MM.1S (cell line): ENCODE data around the gene TADA2B.
"Not testable (repeated sequence)": the region's sequence is repeated elsewhere in the genome, so short reads cannot be mapped to it uniquely, and the experiment has no call there.

Experiments used
- DNase-seq: peaks from one replicate; pipeline ENCODE4 v3.0.0-alpha.2; 2015
- H2AFZ ChIP-seq: fragments of 300-600 bp; sonication (generic); 2 replicates; pipeline ENCODE4 v1.6.0; 2016; ENCODE audit warnings: antibody characterized with exemption, low read length
- H3F3A ChIP-seq: fragments of 300-600 bp; sonication (generic); 2 replicates; pipeline ENCODE4 v1.6.1; 2016; ENCODE audit warnings: mild to moderate bottlenecking, antibody characterized with exemption, low read length, moderate library complexity, mixed read lengths; ENCODE audit not compliant: insufficient read depth
- H3K27ac ChIP-seq: fragments of 300-600 bp; sonication (generic); 2 replicates; pipeline ENCODE4 v1.5.1; 2016; ENCODE audit warnings: mild to moderate bottlenecking, low read length
- H3K27me3 ChIP-seq: fragments of 300-600 bp; sonication (generic); replicated peaks from 2 replicates; pipeline ENCODE4 v1.6.0; 2016; ENCODE audit warnings: low read length; ENCODE audit not compliant: insufficient read depth
- H3K36me3 ChIP-seq: fragments of 300-600 bp; sonication (generic); replicated peaks from 2 replicates; pipeline ENCODE4 v1.6.1; 2016; ENCODE audit warnings: mild to moderate bottlenecking, low read length, mixed read lengths; ENCODE audit not compliant: insufficient read depth
- H3K4me1 ChIP-seq: fragments of 300-600 bp; sonication (generic); 2 replicates; pipeline ENCODE4 v1.6.1; 2016; ENCODE audit warnings: low read length, mixed read lengths
- H3K4me2 ChIP-seq: fragments of 300-600 bp; sonication (generic); 2 replicates; pipeline ENCODE4 v1.6.0; 2016; ENCODE audit warnings: low read depth, low read length
- H3K4me3 ChIP-seq: fragments of 300-600 bp; sonication (generic); 2 replicates; pipeline ENCODE4 v1.5.1; 2016; ENCODE audit warnings: low read length, mixed read lengths
- H3K79me2 ChIP-seq: fragments of 300-600 bp; sonication (generic); 2 replicates; pipeline ENCODE4 v1.6.1; 2016; ENCODE audit warnings: mixed run types, low read length, mixed read lengths
- H3K9ac ChIP-seq: fragments of 300-600 bp; sonication (generic); 2 replicates; pipeline ENCODE4 v1.6.1; 2016; ENCODE audit warnings: low read length, mixed read lengths
- H3K9me2 ChIP-seq: fragments of 300-600 bp; sonication (generic); replicated peaks from 2 replicates; pipeline ENCODE4 v1.6.1; 2016; ENCODE audit warnings: mild to moderate bottlenecking, low read length, mixed read lengths; ENCODE audit not compliant: insufficient read depth
- H3K9me3 ChIP-seq: fragments of 300-600 bp; sonication (generic); replicated peaks from 2 replicates; pipeline ENCODE4 v1.6.1; 2016; ENCODE audit warnings: mild to moderate bottlenecking, low read length, mixed read lengths; ENCODE audit not compliant: insufficient read depth
- H4K20me1 ChIP-seq: fragments of 300-600 bp; sonication (generic); 2 replicates; pipeline ENCODE4 v1.6.1; 2016; ENCODE audit warnings: mild to moderate bottlenecking, low read length, moderate library complexity, mixed read lengths; ENCODE audit not compliant: insufficient read depth
- EZH2 ChIP-seq: fragments of 300-600 bp; sonication (generic); optimal IDR thresholded peaks from 2 replicates; pipeline ENCODE3; 2017; ENCODE audit warnings: low read depth, mild to moderate bottlenecking, antibody characterized with exemption, low read length, mixed read lengths
- EZH2phosphoT487 ChIP-seq: fragments of 300-600 bp; sonication (generic); IDR thresholded peaks from 2 replicates; pipeline ENCODE4 v1.6.1; 2018; ENCODE audit warnings: antibody characterized with exemption, low read length
- TF ChIP-seq, protein P1 (sequence below): fragments of 300-600 bp; sonication (generic); IDR thresholded peaks from 2 replicates; pipeline ENCODE4 v1.5.1; 2016; ENCODE audit warnings: antibody characterized with exemption, low read length, mixed read lengths

TADA2B gene

DNA sequence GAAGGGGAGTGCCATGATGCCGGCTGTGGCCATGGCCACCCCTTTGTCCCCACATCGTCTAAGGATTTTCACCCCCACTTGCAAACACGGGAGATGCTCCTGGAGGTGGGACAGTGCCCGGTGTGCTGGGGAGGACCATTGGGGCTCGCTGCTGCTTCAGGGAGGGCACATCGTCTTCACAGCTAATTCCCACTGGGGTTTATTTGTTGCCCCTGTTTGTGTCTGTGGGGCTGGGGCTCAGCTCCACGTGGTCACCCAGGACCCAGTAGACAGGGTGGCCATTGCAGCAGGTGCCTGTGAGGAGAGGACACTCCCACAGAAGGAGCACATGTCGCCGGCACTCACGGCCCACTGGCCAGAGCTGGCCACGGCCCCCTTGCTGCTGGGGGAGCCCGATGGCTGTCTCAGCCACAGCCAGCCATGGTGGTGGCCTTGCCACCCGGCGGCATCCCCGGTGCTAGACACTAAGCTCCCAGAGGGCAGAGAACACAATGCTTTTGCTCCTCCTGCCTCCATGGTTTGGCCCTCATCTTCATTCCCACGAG is 52.5 kb downstream of the TADA2B start:
- H3K27ac ChIP-seq, result no peak overlapping the region
- H3K9me3 ChIP-seq, result no peaks in the 10 kb centered on the region
- no peaks in the 10 kb centered on the region for H3K79me2 ChIP-seq
- no peaks in the 10 kb centered on the region for H4K20me1 ChIP-seq
- TF ChIP-seq EZH2 (no peak), EZH2phosphoT487 (no peak)
- TF ChIP-seq, protein P1, sequence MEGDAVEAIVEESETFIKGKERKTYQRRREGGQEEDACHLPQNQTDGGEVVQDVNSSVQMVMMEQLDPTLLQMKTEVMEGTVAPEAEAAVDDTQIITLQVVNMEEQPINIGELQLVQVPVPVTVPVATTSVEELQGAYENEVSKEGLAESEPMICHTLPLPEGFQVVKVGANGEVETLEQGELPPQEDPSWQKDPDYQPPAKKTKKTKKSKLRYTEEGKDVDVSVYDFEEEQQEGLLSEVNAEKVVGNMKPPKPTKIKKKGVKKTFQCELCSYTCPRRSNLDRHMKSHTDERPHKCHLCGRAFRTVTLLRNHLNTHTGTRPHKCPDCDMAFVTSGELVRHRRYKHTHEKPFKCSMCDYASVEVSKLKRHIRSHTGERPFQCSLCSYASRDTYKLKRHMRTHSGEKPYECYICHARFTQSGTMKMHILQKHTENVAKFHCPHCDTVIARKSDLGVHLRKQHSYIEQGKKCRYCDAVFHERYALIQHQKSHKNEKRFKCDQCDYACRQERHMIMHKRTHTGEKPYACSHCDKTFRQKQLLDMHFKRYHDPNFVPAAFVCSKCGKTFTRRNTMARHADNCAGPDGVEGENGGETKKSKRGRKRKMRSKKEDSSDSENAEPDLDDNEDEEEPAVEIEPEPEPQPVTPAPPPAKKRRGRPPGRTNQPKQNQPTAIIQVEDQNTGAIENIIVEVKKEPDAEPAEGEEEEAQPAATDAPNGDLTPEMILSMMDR, result no peak
- H3F3A ChIP-seq, result no peaks in the 10 kb centered on the region
- no peaks in the 10 kb centered on the region for H3K9me2 ChIP-seq
- no peaks in the 10 kb centered on the region for H3K4me1 ChIP-seq
- no peak for DNase-seq
- H3K4me2 ChIP-seq, result no peak overlapping the region
- no peak overlapping the region for H2AFZ ChIP-seq
- H3K9ac ChIP-seq, result no peak overlapping the region
- H3K4me3 ChIP-seq, result no peak overlapping the region
- no peaks in the 10 kb centered on the region for H3K36me3 ChIP-seq
- peaks cover 72% of the 10 kb centered on the region for H3K27me3 ChIP-seq

DNA sequence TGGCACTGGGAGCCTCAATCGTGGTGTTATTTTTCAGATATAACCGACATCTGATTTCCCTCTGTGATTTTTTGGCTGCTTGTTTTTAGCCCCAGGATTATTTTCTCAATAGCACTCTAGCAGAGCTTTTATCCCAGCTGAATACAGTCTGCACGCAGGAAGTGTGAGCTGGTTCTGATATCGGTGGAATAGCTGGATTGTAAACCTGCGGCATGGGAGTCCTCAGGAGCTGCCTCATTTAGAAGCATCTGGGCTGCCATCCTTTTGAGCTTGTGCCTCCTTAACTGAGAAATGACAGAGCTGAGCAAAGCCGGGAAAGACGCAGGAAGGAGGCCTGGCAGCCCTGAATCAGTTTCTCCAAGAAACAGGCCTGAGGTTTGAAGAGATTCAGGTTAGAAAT is 53.1 kb downstream of the TADA2B start:
- H3K36me3 ChIP-seq, result no peaks in the 10 kb centered on the region
- H3K9ac ChIP-seq, result no peak overlapping the region
- no peaks in the 10 kb centered on the region for H3K79me2 ChIP-seq
- no peaks in the 10 kb centered on the region for H4K20me1 ChIP-seq
- TF ChIP-seq, protein P1, result no peak
- no peak for TF ChIP-seq EZH2
- no peak for TF ChIP-seq EZH2phosphoT487
- H3K9me2 ChIP-seq, result no peaks in the 10 kb centered on the region
- no peaks in the 10 kb centered on the region for H3K9me3 ChIP-seq
- H3F3A ChIP-seq, result no peaks in the 10 kb centered on the region
- DNase-seq, result no peak
- no peak overlapping the region for H3K27ac ChIP-seq
- peaks cover 78% of the 10 kb centered on the region for H3K27me3 ChIP-seq
- no peak overlapping the region for H3K4me2 ChIP-seq
- no peak overlapping the region for H2AFZ ChIP-seq
- no peak overlapping the region for H3K4me3 ChIP-seq
- H3K4me1 ChIP-seq, result no peaks in the 10 kb centered on the region

DNA sequence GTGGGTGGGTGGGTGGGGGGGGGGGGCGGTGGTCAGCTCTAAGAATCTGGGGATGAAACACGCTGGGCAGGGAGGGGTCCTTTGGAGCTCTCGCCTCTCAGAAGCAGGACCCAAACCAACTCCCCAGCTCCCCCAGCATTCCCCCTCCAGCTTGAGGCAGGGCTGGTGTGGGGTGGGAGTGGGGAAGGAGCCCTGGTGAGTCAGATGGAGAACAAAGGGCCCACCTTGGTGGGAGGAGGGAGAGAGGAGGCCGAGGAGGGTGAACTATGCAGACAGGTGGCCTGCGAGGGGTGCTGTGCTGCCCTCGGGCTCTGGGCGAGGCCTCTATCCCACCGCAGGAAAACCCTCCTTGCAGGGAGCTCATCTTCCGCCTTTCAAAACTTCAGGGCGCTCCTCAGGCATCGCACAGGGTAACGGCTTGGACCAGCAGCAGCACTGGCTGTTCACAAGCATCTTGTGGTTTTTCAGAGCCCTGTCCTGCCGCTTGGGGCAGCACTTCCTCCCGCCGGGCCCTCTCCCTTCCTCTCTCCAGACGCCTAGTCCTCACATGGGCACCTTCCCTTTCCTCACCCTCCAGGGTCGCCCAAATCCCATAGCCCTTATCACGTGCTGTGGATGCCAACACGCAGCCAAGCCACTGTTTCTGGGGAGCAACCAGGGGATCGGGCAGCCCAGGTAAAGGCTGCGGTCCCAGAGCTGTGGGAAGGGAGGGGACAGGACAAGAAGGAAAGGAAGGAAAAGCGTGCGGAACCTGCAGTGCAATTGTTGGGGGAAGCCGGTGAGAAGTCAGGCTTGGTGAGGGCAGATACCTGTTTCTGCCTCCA is 58.7 kb downstream of the TADA2B start:
- no peak overlapping the region for H3K9ac ChIP-seq

DNA sequence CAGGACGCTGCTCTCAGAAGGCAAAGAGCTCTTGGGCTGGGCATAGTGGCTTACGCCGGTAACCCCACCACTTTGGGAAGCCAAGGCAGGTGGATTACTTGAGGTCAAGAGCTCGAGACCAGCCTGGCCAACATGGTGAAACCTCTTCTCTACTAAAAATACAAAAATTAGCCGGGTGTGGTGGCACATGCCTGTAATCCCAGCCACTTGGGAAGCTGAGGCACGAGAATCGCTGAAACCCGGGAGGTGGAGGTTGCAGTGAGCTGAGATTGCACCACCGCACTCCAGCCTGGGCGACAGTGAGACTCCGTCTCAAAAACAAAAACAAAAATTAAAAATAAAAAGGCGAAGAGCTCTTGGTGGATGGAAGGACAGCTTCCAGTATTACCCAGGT is 59.3 kb downstream of the TADA2B start:
- H3K9me3 ChIP-seq, H3K9me2 ChIP-seq, H3K79me2 ChIP-seq, H3K27ac ChIP-seq, H3F3A ChIP-seq, DNase-seq, H3K9ac ChIP-seq, H4K20me1 ChIP-seq, H3K4me1 ChIP-seq, H3K36me3 ChIP-seq: not testable (repeated sequence)
- Histone ChIP-seq H2AFZ (peak overlapping the region; percentile 86), H3K4me3 (peak overlapping the region; percentile 58), H3K4me2 (peak overlapping the region; percentile 92), H3K27me3 (peaks cover 77% of the 10 kb centered on the region)

More for the DNA sequence above, 58.7 kb downstream of the TADA2B start:
- H3K9me2 ChIP-seq, result no peaks in the 10 kb centered on the region
- no peaks in the 10 kb centered on the region for H3K79me2 ChIP-seq
- TF ChIP-seq EZH2 (no peak), EZH2phosphoT487 (no peak)
- TF ChIP-seq, protein P1, result peak; percentile 74
- H3K4me1 ChIP-seq, result no peaks in the 10 kb centered on the region
- peaks cover 77% of the 10 kb centered on the region for H3K27me3 ChIP-seq
- no peaks in the 10 kb centered on the region for H3K9me3 ChIP-seq
- H3F3A ChIP-seq, result no peaks in the 10 kb centered on the region
- H3K36me3 ChIP-seq, result no peaks in the 10 kb centered on the region
- H3K27ac ChIP-seq, result no peak overlapping the region
- H2AFZ ChIP-seq, result peak overlapping the region; percentile 86
- DNase-seq, result peak; percentile 62
- H4K20me1 ChIP-seq, result no peaks in the 10 kb centered on the region
- peak overlapping the region; percentile 92 for H3K4me2 ChIP-seq
- peak overlapping the region; percentile 58 for H3K4me3 ChIP-seq
